Epidermal melanocyte (primary cell): ENCODE data around the gene CERS6.
"Not testable (repeated sequence)": the region's sequence is repeated elsewhere in the genome, so short reads cannot be mapped to it uniquely, and the experiment has no call there.

Experiments used
- DNase-seq: peaks from one replicate; pipeline ENCODE4 v3.0.0; 2011; ENCODE audit warnings: low spot score; ENCODE audit not compliant: insufficient read length

Gene CERS6

DNA sequence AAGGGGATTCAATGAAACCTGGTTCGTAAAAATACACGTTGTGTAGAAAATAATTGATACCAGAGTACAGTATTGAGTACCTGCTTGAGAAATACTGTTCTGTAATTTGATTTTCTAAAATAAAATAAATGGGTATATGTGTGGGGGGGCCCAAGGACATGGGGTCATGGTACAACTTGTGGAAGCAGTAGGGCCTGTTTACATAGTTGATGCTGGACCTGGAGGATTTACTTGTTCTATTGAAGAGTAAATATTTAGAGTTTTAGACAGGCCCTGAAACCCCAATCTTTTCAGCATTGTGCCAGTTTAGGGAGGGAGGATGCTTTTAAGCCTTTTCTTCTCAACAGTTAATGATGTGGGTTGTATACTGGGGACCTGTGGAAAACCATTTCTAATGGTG, 11.7 kb downstream of the CERS6 start:
- DNase-seq = no peak

- DNase-seq = no peak
Measured at GRCh38 chr2:168468354-168468753, 12.3 kb downstream of the CERS6 start.

- DNase-seq = no peak
Measured at GRCh38 chr2:168469281-168469988, 13.4 kb downstream of the CERS6 start.

DNA sequence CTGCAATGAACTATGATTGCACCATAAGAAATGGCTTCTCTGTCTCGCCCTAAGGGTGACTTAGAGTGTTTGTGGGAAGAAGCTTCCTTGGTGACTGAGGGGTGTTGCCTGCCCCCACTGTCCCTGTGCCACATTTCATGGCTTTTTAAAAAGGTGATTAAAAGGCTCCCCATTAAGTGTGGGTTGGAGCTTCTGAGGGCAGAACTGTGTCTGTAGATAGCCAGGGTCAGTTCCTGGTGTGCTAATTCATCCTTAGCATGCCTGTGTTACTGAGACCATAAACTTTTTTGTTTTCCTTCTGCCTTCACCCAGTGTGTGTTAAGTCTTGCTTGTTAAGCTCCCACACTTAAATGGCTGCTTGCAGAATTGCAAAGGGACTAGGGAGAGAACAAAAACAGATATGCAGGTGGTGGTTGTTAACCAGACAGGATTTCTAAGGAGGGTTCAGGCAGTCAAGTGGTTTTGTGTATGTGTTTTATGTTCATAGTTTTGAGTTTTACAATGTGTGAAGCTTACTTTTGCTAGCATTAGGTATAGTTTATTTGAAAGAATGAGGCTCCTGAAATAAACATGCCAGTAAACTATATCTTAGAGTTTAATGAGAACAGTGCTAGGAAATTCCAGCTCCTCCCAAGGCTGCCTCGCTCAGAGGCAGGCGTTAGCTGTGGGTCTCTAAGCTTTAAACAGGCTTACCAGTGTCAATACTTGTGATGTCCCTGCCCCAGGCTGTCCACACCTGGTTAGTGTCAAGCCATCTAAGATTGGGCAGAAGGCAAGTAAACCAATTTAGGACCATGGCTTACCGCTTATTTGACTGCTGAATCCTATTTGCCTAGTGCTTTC, 14.5 kb downstream of the CERS6 start:
- no peak for DNase-seq

DNA sequence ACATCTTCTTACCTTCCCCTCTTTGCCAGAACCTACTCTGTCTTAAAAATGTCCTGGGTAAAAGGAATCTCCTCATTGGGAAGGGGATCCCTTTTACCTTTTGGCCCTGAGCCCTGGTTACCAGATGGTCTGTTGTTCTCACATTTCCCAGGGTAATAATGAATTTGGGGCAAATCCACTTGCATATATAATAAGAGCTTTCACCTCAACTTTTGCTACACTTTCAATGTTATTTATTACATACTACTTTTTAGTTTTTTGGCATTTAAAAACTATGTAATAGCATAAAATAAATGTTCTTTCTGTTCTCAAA, 15.0 kb downstream of the CERS6 start:
- no peak for DNase-seq

GRCh38 chr2:168475636-168476035, 19.6 kb downstream of the CERS6 start:
- DNase-seq = no peak

DNA sequence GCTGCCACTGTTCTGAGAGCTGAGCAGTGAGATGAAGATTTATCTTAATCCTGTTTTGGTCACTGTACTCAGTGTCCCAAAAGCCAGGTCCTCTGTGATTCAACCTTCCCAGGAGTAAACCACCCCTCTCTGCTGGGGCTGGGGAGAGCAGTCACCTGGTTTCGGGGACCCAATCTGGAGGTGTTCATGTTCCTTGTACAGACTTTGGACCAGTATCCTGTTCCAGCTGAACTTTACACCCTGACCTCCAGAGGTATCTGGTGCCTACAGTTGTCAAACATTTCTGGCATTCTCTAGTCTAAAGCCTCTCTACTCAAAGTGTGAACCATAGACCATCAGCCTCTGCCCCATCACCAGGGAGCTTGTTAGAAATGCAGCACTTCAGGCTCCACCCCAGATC, 22.1 kb downstream of the CERS6 start:
- no peak for DNase-seq

GRCh38 chr2:168480356-168480755, 24.3 kb downstream of the CERS6 start:
- DNase-seq = no peak

- no peak for DNase-seq
Measured at GRCh38 chr2:168480825-168481585, 24.9 kb downstream of the CERS6 start.

DNA sequence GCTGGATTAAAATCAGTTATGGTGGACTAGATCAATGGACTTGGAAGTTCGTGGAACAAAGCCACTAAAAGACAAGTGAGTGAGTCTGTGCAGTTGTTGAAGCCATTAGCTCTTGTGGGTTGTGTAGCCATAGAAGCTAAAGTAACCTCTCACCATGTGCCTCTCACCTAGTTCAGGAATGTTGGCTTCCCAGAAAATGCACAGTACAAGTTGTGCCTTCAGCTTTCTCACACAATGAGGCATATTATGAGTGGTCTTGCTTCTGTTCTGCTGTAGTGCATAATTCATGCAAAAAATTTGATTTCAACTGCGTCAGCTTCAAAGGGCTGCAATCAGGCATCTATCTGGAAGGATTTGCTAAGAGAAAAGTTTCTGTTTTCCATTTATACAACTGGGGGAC, 26.2 kb downstream of the CERS6 start:
- no peak for DNase-seq

GRCh38 chr2:168482952-168483831, 27.1 kb downstream of the CERS6 start:
- DNase-seq = no peak

DNA sequence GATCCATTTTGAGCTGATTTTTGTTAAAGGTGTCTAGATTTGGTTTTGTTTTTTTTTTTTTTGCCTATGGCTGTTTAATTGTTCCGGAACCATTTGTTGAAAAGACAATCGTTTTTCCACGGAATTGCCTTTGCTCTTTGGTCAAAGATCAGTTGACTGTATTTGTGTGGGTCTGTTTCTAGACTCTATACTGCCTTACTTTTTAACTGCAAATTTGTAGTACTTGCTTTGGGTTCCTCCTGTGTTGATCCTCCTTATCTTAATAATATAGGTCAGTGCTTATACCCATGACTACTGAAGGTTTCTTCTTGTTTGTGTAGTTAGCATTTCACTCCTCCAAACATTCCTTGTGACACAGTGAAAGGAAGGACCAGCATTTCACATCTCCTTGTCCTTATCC, 30.4 kb downstream of the CERS6 start:
- no peak for DNase-seq

DNA sequence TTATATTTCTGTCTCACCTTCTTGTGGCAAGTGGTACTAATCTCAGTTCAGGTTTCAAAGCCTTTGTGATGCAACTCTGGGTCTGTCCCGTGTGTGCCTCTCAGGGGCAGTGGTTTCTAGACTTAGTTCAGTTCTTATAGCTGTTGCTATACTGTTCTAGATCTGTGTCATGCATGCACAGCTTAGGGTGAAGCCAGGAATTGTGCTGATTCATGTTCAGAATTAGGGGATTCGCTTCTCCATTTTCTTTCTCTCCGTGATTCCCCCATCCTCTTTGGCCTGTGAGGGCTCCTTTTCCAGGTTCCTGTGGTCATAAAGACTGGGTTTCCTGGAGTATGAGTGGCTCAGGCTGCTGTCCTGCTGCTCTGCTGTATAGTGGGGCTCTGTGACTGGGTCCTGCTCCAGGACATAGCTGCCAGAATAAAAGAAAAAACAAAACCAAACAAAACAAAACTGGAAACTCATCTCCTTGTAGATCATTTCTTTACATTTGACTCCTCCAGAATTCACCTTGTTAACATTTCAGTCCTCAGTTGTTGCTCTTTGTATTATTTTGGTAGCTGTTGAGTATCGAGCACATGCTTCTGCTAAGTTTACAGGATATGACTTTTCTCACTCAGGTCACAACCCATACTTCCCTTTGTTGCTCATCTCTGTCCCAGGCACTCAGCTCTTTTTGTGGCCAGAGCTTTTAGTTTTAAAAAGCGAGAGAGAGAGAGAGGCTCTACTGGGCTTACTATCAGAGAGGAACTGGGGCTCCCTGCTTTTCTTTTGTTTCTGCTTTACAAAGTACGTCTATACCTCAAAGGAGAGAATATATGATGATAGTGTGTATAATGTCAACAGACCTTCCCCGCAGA, 34.2 kb downstream of the CERS6 start:
- no peak for DNase-seq

DNA sequence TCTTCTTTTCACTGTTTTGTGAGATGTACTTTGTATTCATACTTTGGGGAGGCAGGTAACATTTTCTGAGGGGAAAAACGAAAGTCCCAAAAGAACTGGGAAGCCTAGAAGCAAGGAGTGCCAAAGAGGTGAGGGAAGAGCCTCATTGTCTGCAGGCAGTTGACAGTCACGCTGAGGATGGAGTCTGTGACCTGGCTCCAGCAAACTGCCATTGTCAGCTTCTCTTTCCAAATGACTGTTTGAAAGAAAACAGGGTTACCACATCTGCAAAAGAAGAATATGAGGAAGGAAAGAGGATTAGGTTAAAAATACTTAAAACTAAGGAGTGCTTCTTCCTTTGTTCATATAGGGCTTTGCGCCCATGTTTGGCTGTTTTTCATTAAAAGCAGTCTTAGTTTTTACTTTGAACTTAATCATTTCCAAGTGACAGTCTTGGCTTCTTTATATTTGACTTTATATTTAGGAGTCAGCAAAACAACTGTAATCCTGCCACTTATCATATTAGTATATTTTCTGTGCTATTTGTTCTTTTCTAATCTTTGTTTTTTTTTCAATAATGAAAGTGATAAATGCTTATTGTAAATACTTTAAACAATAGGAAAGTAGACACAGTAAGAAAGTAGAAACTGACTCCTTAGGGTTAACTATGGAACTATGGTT, 35.0 kb downstream of the CERS6 start:
- no peak for DNase-seq

DNA sequence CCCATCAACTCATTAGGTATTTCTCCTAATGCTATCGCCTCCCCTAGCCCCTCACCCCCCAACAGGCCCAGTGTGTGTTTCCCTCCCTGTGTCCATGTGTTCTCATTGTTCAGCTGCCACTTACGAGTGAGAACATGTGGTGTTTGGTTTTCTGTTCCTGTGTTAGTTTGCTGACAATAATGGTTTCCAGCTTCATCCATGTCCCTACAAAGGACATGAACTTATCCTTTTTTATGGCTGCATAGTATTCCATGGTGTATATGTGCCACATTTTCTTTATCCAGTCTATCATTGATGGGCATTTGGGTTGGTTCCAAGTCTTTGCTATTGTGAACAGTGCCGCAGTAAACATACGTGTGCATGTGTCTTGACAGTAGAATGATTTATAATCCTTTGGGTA, 35.7 kb downstream of the CERS6 start:
- DNase-seq = not testable (repeated sequence)

DNA sequence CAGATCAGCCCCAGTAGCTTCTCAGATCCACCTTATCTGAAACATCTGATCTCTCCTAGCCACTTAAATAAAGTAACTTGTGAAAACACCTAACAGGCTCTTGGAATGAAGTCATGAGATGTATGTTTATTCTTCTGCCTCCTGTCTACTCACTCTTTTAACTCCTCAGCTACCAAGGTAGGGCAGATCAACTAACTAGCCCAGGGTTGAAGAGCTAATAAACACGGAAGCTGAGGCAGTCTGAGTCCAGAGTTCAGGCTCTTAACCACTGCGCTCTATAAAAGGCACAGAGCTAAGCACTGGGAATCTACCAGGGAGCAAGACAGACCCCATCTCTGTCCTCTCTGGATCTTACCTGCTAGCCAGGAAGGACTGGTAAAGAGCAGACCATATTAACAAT, 37.1 kb downstream of the CERS6 start:
- DNase-seq = not testable (repeated sequence)

- no peak for DNase-seq
Measured at GRCh38 chr2:168494190-168494711, 38.2 kb downstream of the CERS6 start.

- no peak for DNase-seq
Measured at GRCh38 chr2:168495524-168495923, 39.5 kb downstream of the CERS6 start.

GRCh38 chr2:168496906-168497305, 40.8 kb downstream of the CERS6 start:
- no peak for DNase-seq

DNA sequence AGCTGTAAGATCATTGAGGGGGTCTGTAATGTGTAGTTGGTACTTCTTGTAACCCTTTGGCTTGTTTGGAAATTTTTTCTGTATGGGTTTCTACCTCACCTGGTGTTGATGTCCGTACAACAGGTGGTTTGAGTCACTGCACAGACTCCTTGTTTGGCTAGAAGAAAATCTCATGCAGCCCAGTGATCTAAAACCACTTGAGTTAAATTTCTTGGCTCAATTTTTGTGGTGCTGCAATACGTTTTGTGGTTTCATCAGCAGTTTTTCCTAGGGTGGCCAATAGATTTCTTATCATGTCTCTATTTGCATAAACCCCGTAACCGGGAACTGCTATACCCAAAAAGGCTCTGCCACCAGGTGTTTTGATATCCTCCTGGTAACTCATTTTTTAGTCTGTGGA, 43.4 kb downstream of the CERS6 start:
- no peak for DNase-seq
